Upper lobe of left lung (tissue), 4 donors: ENCODE data around the gene FTL.

Experiments used
- POLR2A ChIP-seq, 4 donors: fragments of 450-650 bp; IDR thresholded peaks; one replicate each; pipeline ENCODE4 v1.5.1; 2016 to 2017; ENCODE audit warnings: antibody characterized with exemption in 4 of 4, mild to moderate bottlenecking in 2 of 4
- TF ChIP-seq, protein P1 (sequence below), 6 experiments: fragments of 450-650 bp in 4 of 6; fragments of 200-600 bp in 2 of 6; sonication (generic) in 2 of 6; IDR thresholded peaks; one replicate each; pipeline ENCODE4 v1.5.1; 2016 to 2019; ENCODE audit warnings: antibody characterized with exemption in 6 of 6

DNA sequence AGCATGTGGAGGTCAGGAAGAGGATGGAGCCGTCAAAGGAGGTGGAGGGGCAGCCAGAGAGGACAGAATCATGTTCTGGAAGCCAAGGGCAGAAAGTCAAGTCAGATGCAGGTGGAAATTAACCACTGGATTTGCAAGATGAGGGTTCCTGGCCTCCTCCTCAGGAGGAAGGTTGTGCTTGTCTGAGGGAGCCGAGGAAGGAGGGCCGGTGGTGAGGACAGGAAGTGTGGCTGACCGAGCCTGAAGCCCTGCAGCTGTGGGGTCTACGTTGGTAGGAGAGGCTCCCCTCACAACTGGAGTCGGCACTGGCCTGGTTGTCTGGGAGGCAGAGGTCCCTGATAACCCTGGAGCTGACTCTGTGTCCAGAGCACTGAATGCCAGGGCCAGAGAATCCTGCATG lies 47.0 kb upstream of the FTL start:
- TF ChIP-seq, protein P1, sequence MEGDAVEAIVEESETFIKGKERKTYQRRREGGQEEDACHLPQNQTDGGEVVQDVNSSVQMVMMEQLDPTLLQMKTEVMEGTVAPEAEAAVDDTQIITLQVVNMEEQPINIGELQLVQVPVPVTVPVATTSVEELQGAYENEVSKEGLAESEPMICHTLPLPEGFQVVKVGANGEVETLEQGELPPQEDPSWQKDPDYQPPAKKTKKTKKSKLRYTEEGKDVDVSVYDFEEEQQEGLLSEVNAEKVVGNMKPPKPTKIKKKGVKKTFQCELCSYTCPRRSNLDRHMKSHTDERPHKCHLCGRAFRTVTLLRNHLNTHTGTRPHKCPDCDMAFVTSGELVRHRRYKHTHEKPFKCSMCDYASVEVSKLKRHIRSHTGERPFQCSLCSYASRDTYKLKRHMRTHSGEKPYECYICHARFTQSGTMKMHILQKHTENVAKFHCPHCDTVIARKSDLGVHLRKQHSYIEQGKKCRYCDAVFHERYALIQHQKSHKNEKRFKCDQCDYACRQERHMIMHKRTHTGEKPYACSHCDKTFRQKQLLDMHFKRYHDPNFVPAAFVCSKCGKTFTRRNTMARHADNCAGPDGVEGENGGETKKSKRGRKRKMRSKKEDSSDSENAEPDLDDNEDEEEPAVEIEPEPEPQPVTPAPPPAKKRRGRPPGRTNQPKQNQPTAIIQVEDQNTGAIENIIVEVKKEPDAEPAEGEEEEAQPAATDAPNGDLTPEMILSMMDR (IDR thresholded peaks at IDR 0.05), result no peak
- TF ChIP-seq POLR2A (IDR thresholded peaks at IDR 0.05), result no peak
